GM12878 (cell line): Measurements from ENCODE around the gene METTL13. TPM values are rescaled to one million over a fixed set of nuclear protein-coding genes. Genes with fewer than 3 reads are reported as not detected.

ENCODE experiments used
- ATAC-seq: fragments of 200-7000 bp; cut with Tn5 transposase; 3 replicates; pipeline ENCODE4 v1.9.1; 2020; ENCODE audit warnings: mild to moderate bottlenecking, moderate library complexity
- BruUV-seq: library from RNA; stranded (reverse); fragments of 400-500 nt; replicated peaks from 2 replicates; lab custom pipeline; 2021; lab: Mats Ljungman, UMichigan
- CTCF ChIA-PET: fragments of 300-600 bp; sonication (Branson Sonifier 250); formaldehyde crosslinking; extraction: SDS; loops from one replicate; lab custom pipeline; 2021; ENCODE audit warnings: inconsistent platforms; lab: Yijun Ruan, JAX
- POLR2A ChIA-PET: fragments of 350-600 bp; formaldehyde crosslinking; extraction: SDS; loops from one replicate; lab custom pipeline; 2021; ENCODE audit warnings: inconsistent platforms; lab: Charles Lee
- RAD21 ChIA-PET: fragments of 300-600 bp; sonication (Branson Sonifier 250); formaldehyde crosslinking; loops from one replicate; lab custom pipeline; 2023; ENCODE audit warnings: antibody characterized with exemption; ENCODE audit not compliant: unreplicated experiment; lab: Charles Lee
- SMC1A ChIA-PET: fragments of 300-600 bp; sonication (Branson Sonifier 250); formaldehyde crosslinking; loops from one replicate; lab custom pipeline; 2023; ENCODE audit not compliant: unreplicated experiment, uncharacterized antibody; lab: Charles Lee
- DNase-seq: peaks from one replicate; pipeline ENCODE4 v3.0.0-alpha.2; 2011; ENCODE audit warnings: low read depth, low spot score
- FAIRE-seq: peaks from 3 replicates; lab custom pipeline; 2011; peaks lifted over from hg19 to GRCh38; lab: Jason Lieb, UNC
- H2AFZ ChIP-seq: 2 replicates; pipeline ENCODE4 v1.6.0; 2011; ENCODE audit warnings: low read depth, low read length, control low read depth; ENCODE audit not compliant: control insufficient read depth
- H3K27ac ChIP-seq: 2 replicates; pipeline ENCODE4 v1.5.1; 2011; ENCODE audit warnings: control low read depth; ENCODE audit not compliant: control insufficient read depth, insufficient read depth
- H3K27me3 ChIP-seq, 2 experiments: replicated peaks in 1 of 2; 2 replicates each; pipeline versions ENCODE4 v1.6.0 to v1.6.1; 2011; ENCODE audit warnings: low read length in 1 of 2; ENCODE audit not compliant: control insufficient read depth in 2 of 2, insufficient read depth in 2 of 2
- H3K36me3 ChIP-seq, 2 experiments: 2 replicates each; pipeline ENCODE4 v1.5.1; 2011; ENCODE audit warnings: low read length in 1 of 2; ENCODE audit not compliant: control insufficient read depth in 2 of 2, insufficient read depth in 2 of 2
- H3K4me1 ChIP-seq: 2 replicates; pipeline ENCODE4 v1.6.1; 2011; ENCODE audit warnings: mild to moderate bottlenecking, low read length, moderate library complexity, mixed read lengths; ENCODE audit not compliant: control insufficient read depth, insufficient read depth
- H3K4me2 ChIP-seq: 2 replicates; pipeline ENCODE4 v1.6.0; 2011; ENCODE audit warnings: control low read depth; ENCODE audit not compliant: control insufficient read depth, insufficient read depth
- H3K4me3 ChIP-seq: fragments of 200-600 bp; sonication (generic); 2 replicates; pipeline ENCODE4 v1.5.1; 2016
- H3K79me2 ChIP-seq: 2 replicates; pipeline ENCODE4 v1.6.0; 2011; ENCODE audit warnings: low read length; ENCODE audit not compliant: control insufficient read depth, insufficient read depth
- H3K9ac ChIP-seq: 2 replicates; pipeline ENCODE4 v1.8.0; 2011; ENCODE audit warnings: low read length, control low read depth, mixed read lengths; ENCODE audit not compliant: control insufficient read depth, insufficient read depth
- H3K9me3 ChIP-seq: replicated peaks from 3 replicates; pipeline ENCODE4 v1.5.1; 2011; ENCODE audit warnings: mild to moderate bottlenecking, low read length; ENCODE audit not compliant: control insufficient read depth, insufficient read depth
- H4K20me1 ChIP-seq: 2 replicates; pipeline ENCODE4 v1.6.0; 2011; ENCODE audit not compliant: control insufficient read depth, insufficient read depth
- ATF3 ChIP-seq: IDR thresholded peaks from 2 replicates; pipeline ENCODE4 v1.6.1; 2011; ENCODE audit warnings: low read depth, mild to moderate bottlenecking, low read length, moderate library complexity, borderline replicate concordance; ENCODE audit errors: extremely low read depth
- E4F1 ChIP-seq: fragments of 450-650 bp; IDR thresholded peaks from 2 replicates; pipeline ENCODE4 v1.6.1; 2018; ENCODE audit warnings: borderline replicate concordance, mild to moderate bottlenecking; ENCODE audit not compliant: partially characterized antibody
- WRNIP1 ChIP-seq: IDR thresholded peaks from 2 replicates; pipeline ENCODE4 v1.6.1; 2011; ENCODE audit warnings: low read depth, low read length, improper control_type of control experiment, borderline replicate concordance
- ZBED1 ChIP-seq: IDR thresholded peaks from 2 replicates; pipeline ENCODE4 v1.6.1; 2016; ENCODE audit warnings: borderline replicate concordance
- ZNF24 ChIP-seq: fragments of 450-650 bp; IDR thresholded peaks from 2 replicates; pipeline ENCODE4 v1.6.1; 2017; ENCODE audit warnings: antibody characterized with exemption, mild to moderate bottlenecking
- WGBS: methylation state at CpG from one replicate; pipeline ENCODE4 v1.1.6; 2016; ENCODE audit warnings: low lambda C conversion rate; ENCODE audit not compliant: insufficient replicate concordance, insufficient coverage; ENCODE audit errors: missing lambda C conversion rate; 5-methylcytosine and 5-hydroxymethylcytosine counted together
- in situ Hi-C: fragments of 300-500 bp; cut with MboI; formaldehyde crosslinking; loops from 9 replicates; pipeline ENCODE4 v1.14.3; 2018; ENCODE audit warnings: mixed read lengths
- intact Hi-C: fragments of 100-400 bp; cut with micrococcal nuclease; formaldehyde crosslinking; loops from one replicate; pipeline ENCODE4 v1.14.2; 2022; ENCODE audit not compliant: unreplicated experiment
- polyA plus RNA-seq, 11 experiments: library from polyadenylated mRNA; depleted of rRNA in 4 of 11; unstranded in 6 of 11; stranded (reverse) in 5 of 11; fragments of >200 nt; fragmentation: Nextera tagmentation in 4 of 11; fragmentation: Illumina TruSeq in 1 of 11; extraction: Ambion mirVana in 4 of 11; extraction: Trizol in 1 of 11; gene quantifications; 1 replicate in 1 of 11; 2 replicates in 10 of 11; pipeline versions ENCODE4 v1.2.1 to v1.2.3, GENCODE V29; 2011 to 2016; ENCODE audit warnings: inconsistent platforms in 2 of 11, missing spikeins in 2 of 11, low read depth in 1 of 11
- total RNA-seq, 4 experiments: library from RNA; depleted of rRNA in 3 of 4; stranded (reverse); fragments of >200 nt in 3 of 4; fragmentation: Illumina TruSeq in 1 of 4; extraction: Trizol in 1 of 4; gene quantifications; 2 replicates each; pipeline versions ENCODE4 v1.2.1 to v1.2.3, GENCODE V29; 2013 to 2021

Gene METTL13
- total and polyA plus RNA-seq, 10 of the 15 experiments (the other 5 are each of a cell fraction or from before 2014, with no cell fraction given), result 12.2 to 47.2 (median 35.0) TPM

GRCh38 chr1:171783816-171784530 lies 2.5 kb downstream of the METTL13 start:
- no peak overlapping the region for H2AFZ ChIP-seq
- no peaks in the 10 kb centered on the region for H3K27me3 ChIP-seq
- TF ChIP-seq ZBED1, result no peak
- no peak for TF ChIP-seq ATF3
- TF ChIP-seq WRNIP1, result no peak
- no peak for TF ChIP-seq ZNF24
- TF ChIP-seq E4F1, result no peak
- WGBS, result 88% methylated on average over 25 of the region's 25 CpGs
- no peak overlapping the region for H3K9ac ChIP-seq
- ChIA-PET POLR2A (interaction anchor here (1.5 kb wide), 1 partner anchor 20 kb away, joined by 3 read pairs; no protein-coding TSS in a partner anchor), CTCF (interaction anchor here (1.2 to 2.1 kb wide), 2 partner anchors 43 to 139 kb away, joined by 3 to 12 read pairs; no protein-coding TSS in a partner anchor), RAD21 (no interaction called here), SMC1A (interaction anchor here (0.5 to 3.8 kb wide), 5 partner anchors 17 to 305 kb away, joined by 3 to 11 read pairs (median 3); no protein-coding TSS in a partner anchor)
- H3K4me2 ChIP-seq, result peak overlapping the region; percentile 88
- peaks cover 10 to 20% of the 10 kb centered on the region in 2 experiments for H3K36me3 ChIP-seq
- no peak overlapping the region for H3K27ac ChIP-seq
- H3K4me1 ChIP-seq, result peaks cover 10% of the 10 kb centered on the region; the same call in 1 of the 2 replicates
- peaks cover 40% of the 10 kb centered on the region for H3K79me2 ChIP-seq
- H3K9me3 ChIP-seq, result no peaks in the 10 kb centered on the region
- intact Hi-C loops, result loop anchor here (5.0 to 10.0 kb wide), 2 partner anchors 139 to 172 kb away; no protein-coding TSS in a partner anchor
- BruUV-seq, result no TSS peak
- no peak for DNase-seq
- FAIRE-seq, result no peak
- no peaks in the 10 kb centered on the region for H4K20me1 ChIP-seq
- peak overlapping the region; percentile 37; the same call in 1 of the 2 replicates for H3K4me3 ChIP-seq
- in situ Hi-C loops, result loop anchor here (25.0 kb wide), 1 partner anchor 653 kb away; the partner anchor contains the start of gene PIGC
- no peak for ATAC-seq
